HEK293 (cell line): ENCODE results near the gene NINJ2.

ENCODE experiments used
- CTCF ChIA-PET: fragments of 350-600 bp; formaldehyde crosslinking; extraction: SDS; loops from one replicate; lab custom pipeline; 2021; ENCODE audit warnings: antibody characterized with exemption; lab: Yijun Ruan, JAX
- POLR2A ChIA-PET: fragments of 300-600 bp; formaldehyde crosslinking; extraction: SDS; loops from one replicate; lab custom pipeline; 2020; ENCODE audit warnings: antibody characterized with exemption, inconsistent platforms; lab: Yijun Ruan, JAX
- H3K27ac ChIP-seq: fragments of 200-500 bp; sonication (Bioruptor generic); 2 replicates; pipeline ENCODE4 v1.5.1; 2014; ENCODE audit warnings: low read depth, low read length, control low read depth, inconsistent platforms; ENCODE audit errors: extremely low read depth
- H3K36me3 ChIP-seq, 2 experiments: fragments of 200-500 bp in 1 of 2; sonication (Bioruptor generic) in 1 of 2; 1 replicate in 1 of 2; 2 replicates in 1 of 2; pipeline ENCODE4 v1.5.1; 2014 to 2017; ENCODE audit warnings: inconsistent platforms in 2 of 2, low read length in 2 of 2; ENCODE audit not compliant: control insufficient read depth in 2 of 2, insufficient read depth in 1 of 2
- H3K4me1 ChIP-seq: fragments of 200-500 bp; sonication (Bioruptor generic); 2 replicates; pipeline ENCODE4 v1.5.1; 2014; ENCODE audit warnings: mild to moderate bottlenecking, low read length, inconsistent platforms; ENCODE audit not compliant: control insufficient read depth, insufficient read depth
- H3K4me3 ChIP-seq: 2 replicates; pipeline ENCODE4 v1.5.1; 2011; ENCODE audit warnings: low read depth, mild to moderate bottlenecking, control low read depth, low read length, moderate library complexity
- H3K9me3 ChIP-seq: fragments of 200-500 bp; sonication (Bioruptor generic); 2 replicates; pipeline ENCODE4 v1.5.1; 2014; ENCODE audit warnings: low read depth, low read length, inconsistent platforms; ENCODE audit not compliant: control insufficient read depth, insufficient read depth
- TSHZ1 ChIP-seq: fragments of 450-650 bp; formaldehyde crosslinking; IDR thresholded peaks from 2 replicates; pipeline ENCODE4 v1.5.1; 2016; ENCODE audit warnings: missing biosample characterization, missing genetic modification characterization, borderline replicate concordance
- ZBTB49 ChIP-seq: fragments of 450-650 bp; formaldehyde crosslinking; IDR thresholded peaks from 2 replicates; pipeline ENCODE4 v1.5.1; 2016; ENCODE audit warnings: missing biosample characterization, missing genetic modification characterization, low read depth
- ZNF10 ChIP-seq: fragments of 450-650 bp; formaldehyde crosslinking; IDR thresholded peaks from 2 replicates; pipeline ENCODE4 v1.5.1; 2017; ENCODE audit warnings: missing biosample characterization, missing genetic modification characterization
- ZNF132 ChIP-seq: fragments of 450-650 bp; formaldehyde crosslinking; IDR thresholded peaks from 2 replicates; pipeline ENCODE4 v1.5.1; 2017; ENCODE audit warnings: missing biosample characterization, missing genetic modification characterization, borderline replicate concordance
- ZNF26 ChIP-seq: fragments of 450-650 bp; formaldehyde crosslinking; IDR thresholded peaks from 2 replicates; pipeline ENCODE4 v1.5.1; 2016; ENCODE audit warnings: missing biosample characterization, missing genetic modification characterization
- ZNF350 ChIP-seq: fragments of 450-650 bp; formaldehyde crosslinking; IDR thresholded peaks from 2 replicates; pipeline ENCODE4 v1.5.0; 2017; ENCODE audit warnings: missing biosample characterization, mild to moderate bottlenecking, missing genetic modification characterization
- ZNF391 ChIP-seq: fragments of 450-650 bp; formaldehyde crosslinking; IDR thresholded peaks from 2 replicates; pipeline ENCODE4 v1.5.1; 2016; ENCODE audit warnings: low read depth, missing biosample characterization, missing genetic modification characterization, borderline replicate concordance
- ZNF488 ChIP-seq: fragments of 450-650 bp; formaldehyde crosslinking; IDR thresholded peaks from 2 replicates; pipeline ENCODE4 v1.5.1; 2016; ENCODE audit warnings: missing biosample characterization, missing genetic modification characterization
- ZNF639 ChIP-seq: fragments of 450-650 bp; formaldehyde crosslinking; IDR thresholded peaks from 2 replicates; pipeline ENCODE4 v1.5.1; 2016; ENCODE audit warnings: missing biosample characterization, missing genetic modification characterization
- ZSCAN18 ChIP-seq: fragments of 450-650 bp; formaldehyde crosslinking; IDR thresholded peaks from 2 replicates; pipeline ENCODE4 v1.5.1; 2016; ENCODE audit warnings: missing biosample characterization, missing genetic modification characterization

Gene NINJ2

GRCh38 chr12:517538-517937 is 145.7 kb downstream of the NINJ2 start:
- Histone ChIP-seq H3K27ac (no peak overlapping the region), H3K4me3 (no peak overlapping the region), H3K9me3 (no peaks in the 10 kb centered on the region)
- POLR2A ChIA-PET = no interaction called here
- CTCF ChIA-PET = no interaction called here
- TF ChIP-seq TSHZ1 (tag by site-specific recombination) (no peak), ZNF10 (tag by site-specific recombination) (no peak), ZNF391 (tag by site-specific recombination) (no peak), ZNF350 (tag by site-specific recombination) (no peak), ZNF26 (no peak), ZNF639 (tag by site-specific recombination) (no peak), ZBTB49 (tag by site-specific recombination) (no peak), ZSCAN18 (tag by site-specific recombination) (no peak), ZNF488 (tag by site-specific recombination) (no peak), ZNF132 (tag by site-specific recombination) (no peak)
- TF ChIP-seq, all 188 proteins: peak for 0
- Histone ChIP-seq H3K36me3 (no peaks in the 10 kb centered on the region), H3K4me1 (no peaks in the 10 kb centered on the region)
